ENCODE measurements around the gene PSMA6. TPM values are rescaled to one million over a fixed set of nuclear protein-coding genes. Genes with fewer than 3 reads are reported as not detected.
"Not testable (repeated sequence)": the region's sequence is repeated elsewhere in the genome, so short reads cannot be mapped to it uniquely, and the experiment has no call there.

The PSMA6 gene
- total RNA-seq: 100 to 1,000 TPM; 266 to 269 TPM

- peak; percentile 100 for DNase-seq
- ChIA-PET CTCF (interaction anchor here (0.9 to 3.7 kb wide), 11 partner anchors 12 to 152 kb away, joined by 3 to 15 read pairs (median 7); partner anchors contain the start of gene NFKBIA), POLR2A (interaction anchor here (0.6 to 3.2 kb wide), 18 partner anchors 8 to 398 kb away, joined by 3 to 102 read pairs (median 5); partner anchors contain the start of genes NFKBIA, PPP2R3C and PRORP)
- peaks cover 41% of the 10 kb centered on the region for H3K4me1 Mint-ChIP-seq (ENCODE audit: low read depth)
- peak within 1 kb of the TSS; percentile 99 for H3K4me3 Mint-ChIP-seq
- H3K27me3 Mint-ChIP-seq (ENCODE audit: low read depth): no peaks in the 10 kb centered on the region
- peaks cover 30% of the 10 kb centered on the region for H3K36me3 Mint-ChIP-seq (ENCODE audit: low read depth)
- H3K27ac Mint-ChIP-seq: peak within 1 kb of the TSS; percentile 98
- no peaks in the 10 kb centered on the region for H3K9me3 Mint-ChIP-seq (ENCODE audit: insufficient read depth)
- ATAC-seq: peak; percentile 94
Measured at GRCh38 chr14:35292051-35292769, at the start of gene PSMA6. PSMA6 (plus strand) TSS chr14:35292382; CDS start chr14:35292477, 95 bp downstream.

GRCh38 chr14:35242599-35243311 lies 49.4 kb upstream of the PSMA6 start:
- DNase-seq (no peak), ATAC-seq (no peak)
- CTCF ChIA-PET: interaction anchor here (1.2 kb wide), 1 partner anchor 13 kb away, joined by 7 read pairs; no protein-coding TSS in a partner anchor
- Mint-ChIP-seq H3K36me3 (ENCODE audit: low read depth) (no peaks in the 10 kb centered on the region), H3K4me1 (ENCODE audit: low read depth) (peaks cover 7% of the 10 kb centered on the region), H3K9me3 (ENCODE audit: insufficient read depth) (no peaks in the 10 kb centered on the region), H3K4me3 (no peak overlapping the region), H3K27me3 (ENCODE audit: low read depth) (no peaks in the 10 kb centered on the region), H3K27ac (no peak overlapping the region)
- POLR2A ChIA-PET: no interaction called here

- CTCF ChIA-PET: interaction anchor here (0.7 kb wide), 1 partner anchor 21 kb away, joined by 3 read pairs; no protein-coding TSS in a partner anchor
Measured at GRCh38 chr14:35243956-35244355, 48.2 kb upstream of the PSMA6 start.

GRCh38 chr14:35244542-35244941 lies 47.6 kb upstream of the PSMA6 start:
- Mint-ChIP-seq H3K9me3 (ENCODE audit: insufficient read depth) (no peaks in the 10 kb centered on the region), H3K4me3 (no peak overlapping the region), H3K4me1 (ENCODE audit: low read depth) (peaks cover 18% of the 10 kb centered on the region), H3K36me3 (ENCODE audit: low read depth) (no peaks in the 10 kb centered on the region), H3K27me3 (ENCODE audit: low read depth) (no peaks in the 10 kb centered on the region), H3K27ac (no peak overlapping the region)
- CTCF ChIA-PET: interaction anchor here (1.0 to 2.4 kb wide), 3 partner anchors 15 to 178 kb away, joined by 3 to 8 read pairs (median 6); no protein-coding TSS in a partner anchor
- DNase-seq (no peak), ATAC-seq (no peak)
- POLR2A ChIA-PET: no interaction called here

More at GRCh38 chr14:35243956-35244355, 48.2 kb upstream of the PSMA6 start:
- H3K27me3 Mint-ChIP-seq (ENCODE audit: low read depth): no peaks in the 10 kb centered on the region
- ATAC-seq: no peak
- POLR2A ChIA-PET: no interaction called here
- no peaks in the 10 kb centered on the region for H3K9me3 Mint-ChIP-seq (ENCODE audit: insufficient read depth)
- no peak for DNase-seq
- H3K27ac Mint-ChIP-seq: no peak overlapping the region
- no peaks in the 10 kb centered on the region for H3K36me3 Mint-ChIP-seq (ENCODE audit: low read depth)
- H3K4me1 Mint-ChIP-seq (ENCODE audit: low read depth): peaks cover 17% of the 10 kb centered on the region
- no peak overlapping the region for H3K4me3 Mint-ChIP-seq

GRCh38 chr14:35245051-35245450 lies 47.1 kb upstream of the PSMA6 start:
- Mint-ChIP-seq H3K36me3 (ENCODE audit: low read depth) (no peaks in the 10 kb centered on the region), H3K4me1 (ENCODE audit: low read depth) (peaks cover 18% of the 10 kb centered on the region), H3K4me3 (no peak overlapping the region), H3K27ac (no peak overlapping the region), H3K27me3 (ENCODE audit: low read depth) (no peaks in the 10 kb centered on the region), H3K9me3 (ENCODE audit: insufficient read depth) (no peaks in the 10 kb centered on the region)
- ChIA-PET CTCF (interaction anchor here (1.0 to 2.4 kb wide), 3 partner anchors 16 to 177 kb away, joined by 3 to 8 read pairs (median 6); no protein-coding TSS in a partner anchor), POLR2A (no interaction called here)
- no peak for DNase-seq
- ATAC-seq: no peak

GRCh38 chr14:35247777-35248475 lies 44.3 kb upstream of the PSMA6 start:
- DNase-seq (no peak), ATAC-seq (no peak)
- Mint-ChIP-seq H3K27ac (no peak overlapping the region), H3K36me3 (ENCODE audit: low read depth) (peaks cover 10% of the 10 kb centered on the region), H3K27me3 (ENCODE audit: low read depth) (no peaks in the 10 kb centered on the region), H3K4me1 (ENCODE audit: low read depth) (peaks cover 22% of the 10 kb centered on the region), H3K4me3 (no peak overlapping the region), H3K9me3 (ENCODE audit: insufficient read depth) (no peaks in the 10 kb centered on the region)
- ChIA-PET POLR2A (interaction anchor here (0.6 to 0.7 kb wide), 2 partner anchors 120 to 267 kb away, joined by 3 read pairs; no protein-coding TSS in a partner anchor), CTCF (interaction anchor here (0.6 to 1.2 kb wide), 3 partner anchors 15 to 19 kb away, joined by 3 to 4 read pairs (median 3); no protein-coding TSS in a partner anchor)

GRCh38 chr14:35248476-35248788 lies 43.8 kb upstream of the PSMA6 start:
- ChIA-PET CTCF (interaction anchor here (0.6 to 1.2 kb wide), 3 partner anchors 16 to 19 kb away, joined by 3 to 4 read pairs (median 3); no protein-coding TSS in a partner anchor), POLR2A (interaction anchor here (0.7 kb wide), 1 partner anchor 268 kb away, joined by 3 read pairs; no protein-coding TSS in a partner anchor)
- DNase-seq: no peak
- no peak overlapping the region for H3K27ac Mint-ChIP-seq
- H3K27me3 Mint-ChIP-seq (ENCODE audit: low read depth): no peaks in the 10 kb centered on the region
- H3K9me3 Mint-ChIP-seq (ENCODE audit: insufficient read depth): no peaks in the 10 kb centered on the region
- H3K4me3 Mint-ChIP-seq: no peak overlapping the region
- H3K36me3 Mint-ChIP-seq (ENCODE audit: low read depth): peaks cover 10% of the 10 kb centered on the region
- H3K4me1 Mint-ChIP-seq (ENCODE audit: low read depth): peaks cover 22% of the 10 kb centered on the region
- ATAC-seq: no peak

GRCh38 chr14:35250319-35250718 lies 41.9 kb upstream of the PSMA6 start:
- ChIA-PET POLR2A (interaction anchor here (0.9 to 1.8 kb wide), 2 partner anchors 34 to 154 kb away, joined by 3 to 8 read pairs; partner anchors contain the start of gene NFKBIA), CTCF (interaction anchor here (1.1 to 1.5 kb wide), 3 partner anchors 20 to 172 kb away, joined by 4 to 5 read pairs (median 5); no protein-coding TSS in a partner anchor)
- Mint-ChIP-seq H3K4me1 (ENCODE audit: low read depth) (peaks cover 36% of the 10 kb centered on the region), H3K9me3 (ENCODE audit: insufficient read depth) (no peaks in the 10 kb centered on the region), H3K27me3 (ENCODE audit: low read depth) (no peaks in the 10 kb centered on the region), H3K27ac (no peak overlapping the region), H3K4me3 (no peak overlapping the region), H3K36me3 (ENCODE audit: low read depth) (peaks cover 19% of the 10 kb centered on the region)
- DNase-seq (no peak), ATAC-seq (no peak)

GRCh38 chr14:35252451-35252868 lies 39.7 kb upstream of the PSMA6 start:
- Mint-ChIP-seq H3K9me3 (ENCODE audit: insufficient read depth) (no peaks in the 10 kb centered on the region), H3K36me3 (ENCODE audit: low read depth) (peaks cover 19% of the 10 kb centered on the region), H3K4me3 (no peak overlapping the region), H3K4me1 (ENCODE audit: low read depth) (peaks cover 38% of the 10 kb centered on the region), H3K27me3 (ENCODE audit: low read depth) (no peaks in the 10 kb centered on the region), H3K27ac (no peak overlapping the region)
- CTCF ChIA-PET: interaction anchor here (0.9 kb wide), 1 partner anchor 22 kb away, joined by 3 read pairs; no protein-coding TSS in a partner anchor
- POLR2A ChIA-PET: no interaction called here
- no peak for DNase-seq
- no peak for ATAC-seq

GRCh38 chr14:35253056-35253455 lies 39.1 kb upstream of the PSMA6 start:
- not testable (repeated sequence) for DNase-seq; H3K9me3 Mint-ChIP-seq (ENCODE audit: insufficient read depth); H3K4me3 Mint-ChIP-seq; ATAC-seq; H3K27me3 Mint-ChIP-seq (ENCODE audit: low read depth); H3K27ac Mint-ChIP-seq
- Mint-ChIP-seq H3K36me3 (ENCODE audit: low read depth) (peaks cover 19% of the 10 kb centered on the region), H3K4me1 (ENCODE audit: low read depth) (peaks cover 35% of the 10 kb centered on the region)
- ChIA-PET CTCF (interaction anchor here (0.9 to 1.5 kb wide), 5 partner anchors 18 to 163 kb away, joined by 3 to 6 read pairs (median 3); no protein-coding TSS in a partner anchor), POLR2A (interaction anchor here (1.0 kb wide), 1 partner anchor 10 kb away, joined by 3 read pairs; no protein-coding TSS in a partner anchor)

Measured in activated CD8-positive, alpha-beta T cell treated with anti-CD3 and anti-CD28 coated beads, Interleukin-2, amount 10 ng/mL, durations not matched to agents 7 days and 5 days (primary cell).